Lower lobe of right lung (tissue), 2 donors: Measurements from ENCODE around the gene PATE3. TPM values are rescaled to one million over a fixed set of nuclear protein-coding genes. Genes with fewer than 3 reads are reported as not detected.

Experiments used
- ATAC-seq, 2 donors: fragments of 200-7000 bp; cut with Tn5 transposase; one replicate each; pipeline ENCODE4 v1.9.1; 2020 to 2022; ENCODE audit warnings: mild to moderate bottlenecking in 2 of 2, moderate library complexity in 2 of 2
- DNase-seq: peaks from one replicate; pipeline ENCODE4 v3.0.0-alpha.2; 2020
- H3K27ac ChIP-seq: fragments of 200-600 bp; one replicate; pipeline ENCODE4 v1.8.0; 2022
- H3K27me3 ChIP-seq: fragments of 200-600 bp; one replicate; pipeline ENCODE4 v1.8.0; 2022; ENCODE audit warnings: low read depth
- H3K36me3 ChIP-seq: fragments of 200-600 bp; one replicate; pipeline ENCODE4 v1.8.0; 2022; ENCODE audit warnings: mild to moderate bottlenecking
- H3K4me1 ChIP-seq: fragments of 200-600 bp; one replicate; pipeline ENCODE4 v1.8.0; 2022
- H3K4me3 ChIP-seq: fragments of 200-600 bp; one replicate; pipeline ENCODE4 v1.8.0; 2022; ENCODE audit warnings: mild to moderate bottlenecking
- H3K9me3 ChIP-seq: fragments of 200-600 bp; one replicate; pipeline ENCODE4 v1.8.0; 2022
- CTCF ChIP-seq: fragments of 200-600 bp; IDR thresholded peaks from one replicate; pipeline ENCODE4 v1.8.0; 2022; ENCODE audit warnings: antibody characterized with exemption, mild to moderate bottlenecking
- intact Hi-C: fragments of 100-400 bp; cut with DNase I; formaldehyde crosslinking; loops from one replicate; pipeline ENCODE4 v1.11.0; 2022
- total RNA-seq: library from RNA; stranded (reverse); fragmentation: NEBNext Ultra II Directional; extraction: Animal tissue kit (Norgen Biotek cat#: 25700); gene quantifications from one replicate; pipeline ENCODE4 v1.2.1, GENCODE V29; 2021
- donor health status: DM: no; HTN: yes; CAD: no; lungs with severe emphysema.

The PATE3 gene
- total RNA-seq, 1 donor from 2014 or later = not detected

- ATAC-seq (no peak), DNase-seq (no peak)
- intact Hi-C loops = no loop called here
These were observed 17.3 kb upstream of the PATE3 start for GRCh38 chr11:125770583-125770982.

DNA sequence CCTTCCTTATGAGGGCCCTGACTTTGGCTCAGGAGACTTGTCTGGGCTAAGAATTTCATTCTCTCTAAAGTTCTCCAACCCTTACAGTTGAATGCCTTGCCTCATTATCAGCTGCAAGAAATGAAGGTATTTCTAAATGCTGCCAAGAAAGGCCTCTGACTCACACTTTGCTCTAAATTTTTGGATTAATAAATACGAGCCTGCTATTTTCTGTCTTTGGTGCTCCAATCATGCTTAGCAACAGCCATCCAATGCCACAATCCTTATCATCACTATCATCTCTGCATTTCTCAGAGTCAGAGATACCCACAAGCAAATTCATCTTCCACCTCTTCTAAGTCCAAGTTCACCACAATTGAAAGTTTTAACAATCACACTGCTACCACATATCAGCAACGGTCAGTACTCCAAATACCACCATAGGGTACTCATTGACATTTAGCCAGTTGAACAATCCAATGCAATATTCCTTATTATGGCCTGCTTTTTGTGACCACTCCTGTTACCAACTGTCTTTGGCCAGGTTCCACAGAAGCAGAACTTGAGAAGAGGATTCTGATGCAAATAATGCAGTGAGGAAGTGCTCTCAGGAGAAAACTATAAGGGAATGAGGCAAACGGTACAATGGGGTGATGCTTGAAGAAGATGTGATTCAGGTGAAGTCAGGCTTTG lies 15.0 kb upstream of the PATE3 start:
- DNase-seq (no peak), ATAC-seq (no peak)
- intact Hi-C loops = no loop called here
- no peaks in the 10 kb centered on the region for H3K36me3 ChIP-seq
- H3K27ac ChIP-seq = no peak overlapping the region
- no peaks in the 10 kb centered on the region for H3K27me3 ChIP-seq
- H3K9me3 ChIP-seq = no peaks in the 10 kb centered on the region
- no peak for TF ChIP-seq CTCF
- H3K4me1 ChIP-seq = peaks cover 4% of the 10 kb centered on the region
- H3K4me3 ChIP-seq = no peak overlapping the region

More at GRCh38 chr11:125770583-125770982, 17.3 kb upstream of the PATE3 start:
- Histone ChIP-seq H3K27me3 (no peaks in the 10 kb centered on the region), H3K27ac (no peak overlapping the region), H3K4me3 (no peak overlapping the region), H3K9me3 (no peaks in the 10 kb centered on the region), H3K4me1 (peaks cover 4% of the 10 kb centered on the region), H3K36me3 (no peaks in the 10 kb centered on the region)
- no peak for TF ChIP-seq CTCF

- DNase-seq (no peak), ATAC-seq (no peak)
- no peaks in the 10 kb centered on the region for H3K27me3 ChIP-seq
- H3K27ac ChIP-seq = no peak overlapping the region
- intact Hi-C loops = no loop called here
- no peaks in the 10 kb centered on the region for H3K4me1 ChIP-seq
- no peak for TF ChIP-seq CTCF
- H3K4me3 ChIP-seq = no peak overlapping the region
- no peaks in the 10 kb centered on the region for H3K36me3 ChIP-seq
- no peaks in the 10 kb centered on the region for H3K9me3 ChIP-seq
These were observed 14.4 kb upstream of the PATE3 start for GRCh38 chr11:125773516-125773915.

DNA sequence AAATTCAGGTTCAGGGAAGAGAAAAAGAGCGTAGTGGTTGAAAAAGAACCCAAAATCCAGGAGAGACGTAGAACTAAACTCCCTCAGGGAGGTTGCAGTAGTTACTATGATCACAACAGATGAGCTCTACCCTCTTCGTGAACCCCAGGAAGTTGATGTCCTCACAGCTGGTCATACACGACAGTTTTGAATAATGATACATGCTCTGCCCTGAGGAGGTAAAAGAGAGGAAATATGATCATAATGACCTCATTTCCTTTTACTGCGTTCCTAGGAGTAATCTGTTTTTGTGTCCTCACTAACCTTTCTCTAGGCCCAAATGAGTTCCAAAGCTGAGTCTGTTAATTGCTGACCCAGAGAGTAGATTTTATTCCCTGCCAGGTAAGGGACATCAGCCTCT lies 10.6 kb upstream of the PATE3 start:
- intact Hi-C loops = no loop called here
- Histone ChIP-seq H3K9me3 (no peaks in the 10 kb centered on the region), H3K27me3 (no peaks in the 10 kb centered on the region), H3K36me3 (no peaks in the 10 kb centered on the region), H3K27ac (no peak overlapping the region), H3K4me1 (no peaks in the 10 kb centered on the region), H3K4me3 (no peak overlapping the region)
- no peak for TF ChIP-seq CTCF
- DNase-seq (no peak), ATAC-seq (no peak)

- ATAC-seq (no peak), DNase-seq (no peak)
- H3K4me3 ChIP-seq = no peak within 1 kb of the TSS
- no peak for TF ChIP-seq CTCF
- H3K4me1 ChIP-seq = no peaks in the 10 kb centered on the region
- intact Hi-C loops = no loop called here
- no peaks in the 10 kb centered on the region for H3K9me3 ChIP-seq
- no peaks in the 10 kb centered on the region for H3K27me3 ChIP-seq
- H3K36me3 ChIP-seq = no peaks in the 10 kb centered on the region
- no peak within 1 kb of the TSS for H3K27ac ChIP-seq
These were observed 9.2 kb upstream of the PATE3 start, which contains the start of gene PATE2 for GRCh38 chr11:125778728-125779127. TSS of gene PATE2 (minus strand) at chr11:125778828. CDS start at chr11:125778773, 55 bp downstream.
